ENCODE measurements around the gene CACNB2. TPM values are rescaled to one million over a fixed set of nuclear protein-coding genes. Genes with fewer than 3 reads are reported as not detected.

The CACNB2 gene
- total and polyA plus RNA-seq, 2 of the 13 experiments (the other 11 are each of a cell fraction or from before 2014, with no cell fraction given): not detected

GRCh38 chr10:18203471-18203870 is 63.2 kb downstream of the CACNB2 start:
- ChIA-PET POLR2A (no interaction called here), CTCF (ENCODE audit: low intra/inter-chr PET ratio, low total read pairs) (no interaction called here)
- Histone ChIP-seq H3K9ac (ENCODE audit: insufficient read depth, low read depth, low read length) (no peak overlapping the region), H3K79me2 (ENCODE audit: insufficient read depth, low read length) (no peaks in the 10 kb centered on the region), H3K4me1 (ENCODE audit: insufficient read depth, low read length) (no peaks in the 10 kb centered on the region), H2AFZ (ENCODE audit: low read length) (no peak overlapping the region), H3K27me3 (ENCODE audit: control insufficient read depth in 1 of 2, insufficient read depth in 2 of 2, low read length in 2 of 2) (no peaks in the 10 kb centered on the region; a peak in 1 of 5 replicates), H3K4me3 (replicated peaks in 1 of 3; ENCODE audit: insufficient read depth in 1 of 3, low read depth in 2 of 3, low read length in 3 of 3) (no peak overlapping the region), H3K9me3 (ENCODE audit: low read length) (no peaks in the 10 kb centered on the region), H3K36me3 (replicated peaks in 1 of 2; ENCODE audit: control insufficient read depth in 1 of 2, insufficient read depth in 2 of 2, low read length in 2 of 2) (no peaks in the 10 kb centered on the region), H3K27ac (ENCODE audit: extremely low read length, insufficient read depth, low read length) (no peak overlapping the region), H3K4me2 (ENCODE audit: low read depth, low read length) (no peak overlapping the region), H4K20me1 (ENCODE audit: insufficient read depth, low read length) (no peaks in the 10 kb centered on the region)
- in situ Hi-C loops (cut with HindIII; ENCODE audit: extremely low pct_ligation_motif_present, low pct_unique_long_range_greater_than_20kb): no loop called here
- no TSS peak for BruUV-seq (replicated peaks)
- DNase-seq (ENCODE audit: low spot score) (no peak), ATAC-seq (no peak), FAIRE-seq (no peak)
- intact Hi-C loops (cut with micrococcal nuclease; ENCODE audit: unreplicated experiment): no loop called here
- WGBS (ENCODE audit: low lambda C conversion rate): 37% methylated on average over 6 of the region's 6 CpGs
- TF ChIP-seq SIN3B (IDR thresholded peaks at IDR 0.05; ENCODE audit: low read length) (no peak), HNRNPLL (IDR thresholded peaks at IDR 0.05; ENCODE audit: low read depth, low read length, poor library complexity, severe bottlenecking) (no peak), ZNF3 (CRISPR knock-in tag; IDR thresholded peaks at IDR 0.05) (no peak), PBX2 (CRISPR knock-in tag; IDR thresholded peaks at IDR 0.05) (no peak), NR2C2 (CRISPR knock-in tag; IDR thresholded peaks at IDR 0.05; ENCODE audit: borderline replicate concordance) (no peak), LBX2 (CRISPR knock-in tag; IDR thresholded peaks at IDR 0.05; ENCODE audit: borderline replicate concordance) (no peak), SMAD9 (CRISPR knock-in tag; IDR thresholded peaks at IDR 0.05) (no peak), DDIT3 (CRISPR knock-in tag; IDR thresholded peaks at IDR 0.05) (no peak), ZBTB8A (CRISPR knock-in tag; IDR thresholded peaks at IDR 0.05; ENCODE audit: borderline replicate concordance, low read depth) (no peak), MXI1 (IDR thresholded peaks at IDR 0.05; ENCODE audit: borderline replicate concordance, low read depth, low read length) (no peak), CENPX (CRISPR knock-in tag; IDR thresholded peaks at IDR 0.05) (no peak), PRDM10 (CRISPR knock-in tag; IDR thresholded peaks at IDR 0.05; ENCODE audit: low read depth) (no peak), NR3C1 (CRISPR knock-in tag; IDR thresholded peaks at IDR 0.05) (no peak), FOXA3 (CRISPR knock-in tag; IDR thresholded peaks at IDR 0.05) (no peak), ZNF432 (CRISPR knock-in tag; IDR thresholded peaks at IDR 0.05; ENCODE audit: borderline replicate concordance) (no peak)
- TF ChIP-seq, protein P1, sequence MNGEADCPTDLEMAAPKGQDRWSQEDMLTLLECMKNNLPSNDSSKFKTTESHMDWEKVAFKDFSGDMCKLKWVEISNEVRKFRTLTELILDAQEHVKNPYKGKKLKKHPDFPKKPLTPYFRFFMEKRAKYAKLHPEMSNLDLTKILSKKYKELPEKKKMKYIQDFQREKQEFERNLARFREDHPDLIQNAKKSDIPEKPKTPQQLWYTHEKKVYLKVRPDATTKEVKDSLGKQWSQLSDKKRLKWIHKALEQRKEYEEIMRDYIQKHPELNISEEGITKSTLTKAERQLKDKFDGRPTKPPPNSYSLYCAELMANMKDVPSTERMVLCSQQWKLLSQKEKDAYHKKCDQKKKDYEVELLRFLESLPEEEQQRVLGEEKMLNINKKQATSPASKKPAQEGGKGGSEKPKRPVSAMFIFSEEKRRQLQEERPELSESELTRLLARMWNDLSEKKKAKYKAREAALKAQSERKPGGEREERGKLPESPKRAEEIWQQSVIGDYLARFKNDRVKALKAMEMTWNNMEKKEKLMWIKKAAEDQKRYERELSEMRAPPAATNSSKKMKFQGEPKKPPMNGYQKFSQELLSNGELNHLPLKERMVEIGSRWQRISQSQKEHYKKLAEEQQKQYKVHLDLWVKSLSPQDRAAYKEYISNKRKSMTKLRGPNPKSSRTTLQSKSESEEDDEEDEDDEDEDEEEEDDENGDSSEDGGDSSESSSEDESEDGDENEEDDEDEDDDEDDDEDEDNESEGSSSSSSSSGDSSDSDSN (CRISPR knock-in tag; IDR thresholded peaks at IDR 0.05): no peak
- TF ChIP-seq, protein P2, sequence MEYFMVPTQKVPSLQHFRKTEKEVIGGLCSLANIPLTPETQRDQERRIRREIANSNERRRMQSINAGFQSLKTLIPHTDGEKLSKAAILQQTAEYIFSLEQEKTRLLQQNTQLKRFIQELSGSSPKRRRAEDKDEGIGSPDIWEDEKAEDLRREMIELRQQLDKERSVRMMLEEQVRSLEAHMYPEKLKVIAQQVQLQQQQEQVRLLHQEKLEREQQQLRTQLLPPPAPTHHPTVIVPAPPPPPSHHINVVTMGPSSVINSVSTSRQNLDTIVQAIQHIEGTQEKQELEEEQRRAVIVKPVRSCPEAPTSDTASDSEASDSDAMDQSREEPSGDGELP (IDR thresholded peaks at IDR 0.05; ENCODE audit: borderline replicate concordance, low read depth): no peak
